Endothelial cell of umbilical vein (primary cell): Measurements from ENCODE around the gene CILP.

Source experiments
- CTCF ChIP-seq, 2 donors: IDR thresholded peaks; 1 replicate in 1 of 2; 2 replicates in 1 of 2; pipeline ENCODE4 v1.5.1; 2011; ENCODE audit warnings: low read length in 2 of 2, mild to moderate bottlenecking in 2 of 2, moderate library complexity in 2 of 2, control low read depth in 1 of 2, inconsistent platforms in 1 of 2, low read depth in 1 of 2; ENCODE audit not compliant: insufficient read depth in 1 of 2; ENCODE audit errors: extremely low read depth in 1 of 2
- EZH2 ChIP-seq: IDR thresholded peaks from 2 replicates; pipeline ENCODE4 v1.6.1; 2012; ENCODE audit warnings: borderline replicate concordance, low read depth, mild to moderate bottlenecking, moderate library complexity, low read length, inconsistent platforms; ENCODE audit not compliant: severe bottlenecking
- GATA2 ChIP-seq: IDR thresholded peaks from 2 replicates; pipeline ENCODE4 v1.7.0; 2011; ENCODE audit warnings: low read depth, mild to moderate bottlenecking, moderate library complexity, mixed read lengths, low read length; ENCODE audit not compliant: insufficient read length, insufficient read depth
- JUN ChIP-seq: IDR thresholded peaks from 2 replicates; pipeline ENCODE4 v1.6.1; 2011; ENCODE audit warnings: borderline replicate concordance, low read depth; ENCODE audit not compliant: insufficient read length, insufficient read depth
- MAX ChIP-seq: IDR thresholded peaks from 2 replicates; pipeline ENCODE4 v1.6.1; 2011; ENCODE audit not compliant: insufficient read depth, insufficient read length
- POLR2A ChIP-seq: IDR thresholded peaks from 2 replicates; pipeline ENCODE4 v1.6.1; 2012; ENCODE audit warnings: low read depth, mild to moderate bottlenecking, control low read depth, low read length
- POLR2AphosphoS5 ChIP-seq: IDR thresholded peaks from 2 replicates; pipeline ENCODE4 v1.6.1; 2012; ENCODE audit warnings: low read depth, mild to moderate bottlenecking, control low read depth, low read length, moderate library complexity; ENCODE audit not compliant: insufficient read depth

GRCh38 chr15:65194826-65195547, 16.3 kb downstream of the CILP start:
- TF ChIP-seq CTCF (IDR thresholded peaks at IDR 0.05; ENCODE audit: extremely low read depth in 1 of 2, insufficient read depth in 1 of 2, low read depth in 1 of 2, low read length in 2 of 2) (no peak), POLR2AphosphoS5 (no peak), POLR2A (no peak), EZH2 (no peak), MAX (no peak), JUN (no peak), GATA2 (no peak)
